Measurements from ENCODE around the gene TERT. TPM values are rescaled to one million over a fixed set of nuclear protein-coding genes. Genes with fewer than 3 reads are reported as not detected.

The TERT gene
- total RNA-seq, 1 donor from 2014 or later: 0.28 TPM

DNA sequence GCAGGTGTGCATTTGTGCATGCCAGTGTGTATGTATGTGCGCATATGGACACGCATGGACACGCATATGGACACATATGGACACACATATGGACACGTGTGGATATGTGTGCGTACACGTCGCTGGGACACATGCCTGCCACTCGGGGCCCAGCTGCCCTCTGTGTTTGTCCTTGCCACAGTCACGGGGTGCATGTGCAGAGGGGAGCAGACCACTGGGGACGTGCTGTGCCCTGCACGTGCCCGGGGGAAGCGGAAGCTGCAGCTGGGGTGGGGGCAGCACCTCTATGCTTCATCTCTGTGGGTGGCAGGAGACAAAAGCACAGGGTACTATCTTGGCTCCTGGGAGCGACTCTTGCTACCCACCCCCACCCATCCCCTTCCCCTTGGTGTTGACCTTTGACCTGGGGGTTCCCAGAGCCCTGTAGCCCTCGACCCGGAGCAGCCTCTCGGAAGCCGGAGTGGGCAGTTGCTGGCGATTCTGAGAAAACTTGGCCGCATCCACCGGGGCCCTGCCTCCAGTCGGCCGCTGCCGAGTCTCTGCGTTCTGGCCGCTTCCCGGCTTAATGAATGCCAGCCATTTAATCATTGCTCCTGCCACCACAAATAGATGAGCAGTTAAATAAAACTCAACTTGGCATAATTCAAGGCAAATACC, 72.1 kb downstream of the TERT start:
- Mint-ChIP-seq H3K4me1 (ENCODE audit: unreplicated experiment) (no peaks in the 10 kb centered on the region), H3K4me3 (ENCODE audit: unreplicated experiment) (no peak overlapping the region), H3K27ac (ENCODE audit: unreplicated experiment) (no peak overlapping the region), H3K9me3 (ENCODE audit: unreplicated experiment) (no peaks in the 10 kb centered on the region), H3K36me3 (ENCODE audit: low read depth, unreplicated experiment) (no peaks in the 10 kb centered on the region), H3K27me3 (ENCODE audit: unreplicated experiment) (peaks cover 5% of the 10 kb centered on the region)
- TF ChIP-seq, protein P1, sequence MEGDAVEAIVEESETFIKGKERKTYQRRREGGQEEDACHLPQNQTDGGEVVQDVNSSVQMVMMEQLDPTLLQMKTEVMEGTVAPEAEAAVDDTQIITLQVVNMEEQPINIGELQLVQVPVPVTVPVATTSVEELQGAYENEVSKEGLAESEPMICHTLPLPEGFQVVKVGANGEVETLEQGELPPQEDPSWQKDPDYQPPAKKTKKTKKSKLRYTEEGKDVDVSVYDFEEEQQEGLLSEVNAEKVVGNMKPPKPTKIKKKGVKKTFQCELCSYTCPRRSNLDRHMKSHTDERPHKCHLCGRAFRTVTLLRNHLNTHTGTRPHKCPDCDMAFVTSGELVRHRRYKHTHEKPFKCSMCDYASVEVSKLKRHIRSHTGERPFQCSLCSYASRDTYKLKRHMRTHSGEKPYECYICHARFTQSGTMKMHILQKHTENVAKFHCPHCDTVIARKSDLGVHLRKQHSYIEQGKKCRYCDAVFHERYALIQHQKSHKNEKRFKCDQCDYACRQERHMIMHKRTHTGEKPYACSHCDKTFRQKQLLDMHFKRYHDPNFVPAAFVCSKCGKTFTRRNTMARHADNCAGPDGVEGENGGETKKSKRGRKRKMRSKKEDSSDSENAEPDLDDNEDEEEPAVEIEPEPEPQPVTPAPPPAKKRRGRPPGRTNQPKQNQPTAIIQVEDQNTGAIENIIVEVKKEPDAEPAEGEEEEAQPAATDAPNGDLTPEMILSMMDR (IDR thresholded peaks at IDR 0.05; ENCODE audit: unreplicated experiment): no peak
- no peak for DNase-seq (ENCODE audit: low spot score)

DNA sequence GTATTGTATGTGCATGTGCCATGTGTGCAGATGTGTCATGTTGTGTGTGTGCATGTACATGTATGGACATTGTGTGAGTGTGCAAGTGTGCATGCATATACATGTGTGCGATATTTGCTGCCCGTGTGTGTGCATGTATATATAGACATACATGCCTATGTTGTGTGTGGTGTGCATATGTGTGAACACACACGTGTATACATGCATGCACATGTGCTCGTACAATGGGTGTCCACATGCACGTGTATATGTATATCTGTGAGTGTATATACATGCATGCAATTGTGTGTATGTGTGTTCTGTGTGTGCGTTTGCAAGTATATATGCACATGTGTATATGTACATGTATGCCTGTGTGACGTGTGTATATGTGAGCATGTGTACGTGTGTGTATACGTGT, 72.7 kb downstream of the TERT start:
- Mint-ChIP-seq H3K27ac (ENCODE audit: unreplicated experiment) (no peak overlapping the region), H3K4me1 (ENCODE audit: unreplicated experiment) (no peaks in the 10 kb centered on the region), H3K9me3 (ENCODE audit: unreplicated experiment) (no peaks in the 10 kb centered on the region), H3K27me3 (ENCODE audit: unreplicated experiment) (peaks cover 5% of the 10 kb centered on the region), H3K4me3 (ENCODE audit: unreplicated experiment) (no peak overlapping the region), H3K36me3 (ENCODE audit: low read depth, unreplicated experiment) (no peaks in the 10 kb centered on the region)
- TF ChIP-seq, protein P1 (IDR thresholded peaks at IDR 0.05; ENCODE audit: unreplicated experiment): no peak
- DNase-seq (ENCODE audit: low spot score): no peak

DNA sequence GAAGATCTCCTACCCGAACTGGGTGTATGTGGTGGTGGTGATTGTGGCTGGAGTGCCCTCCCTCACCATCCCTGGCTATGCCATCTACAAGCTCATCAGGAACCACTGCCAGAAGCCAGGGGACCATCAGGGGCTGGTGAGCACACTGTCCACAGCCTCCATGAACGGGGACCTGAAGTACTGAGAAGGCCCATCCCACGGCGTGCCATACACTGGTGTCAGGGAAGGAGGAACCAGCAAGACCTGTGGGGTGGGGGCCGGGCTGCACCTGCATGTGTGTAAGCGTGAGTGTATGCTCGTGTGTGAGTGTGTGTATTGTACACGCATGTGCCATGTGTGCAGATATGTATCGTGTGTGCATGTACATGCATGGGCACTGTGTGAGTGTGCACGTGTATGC, 73.1 kb downstream of the TERT start:
- DNase-seq (ENCODE audit: low spot score): no peak
- no peaks in the 10 kb centered on the region for H3K9me3 Mint-ChIP-seq (ENCODE audit: unreplicated experiment)
- peaks cover 5% of the 10 kb centered on the region for H3K27me3 Mint-ChIP-seq (ENCODE audit: unreplicated experiment)
- H3K27ac Mint-ChIP-seq (ENCODE audit: unreplicated experiment): no peak overlapping the region
- TF ChIP-seq, protein P1 (IDR thresholded peaks at IDR 0.05; ENCODE audit: unreplicated experiment): no peak
- H3K4me1 Mint-ChIP-seq (ENCODE audit: unreplicated experiment): no peaks in the 10 kb centered on the region
- no peak overlapping the region for H3K4me3 Mint-ChIP-seq (ENCODE audit: unreplicated experiment)
- no peaks in the 10 kb centered on the region for H3K36me3 Mint-ChIP-seq (ENCODE audit: low read depth, unreplicated experiment)

DNA sequence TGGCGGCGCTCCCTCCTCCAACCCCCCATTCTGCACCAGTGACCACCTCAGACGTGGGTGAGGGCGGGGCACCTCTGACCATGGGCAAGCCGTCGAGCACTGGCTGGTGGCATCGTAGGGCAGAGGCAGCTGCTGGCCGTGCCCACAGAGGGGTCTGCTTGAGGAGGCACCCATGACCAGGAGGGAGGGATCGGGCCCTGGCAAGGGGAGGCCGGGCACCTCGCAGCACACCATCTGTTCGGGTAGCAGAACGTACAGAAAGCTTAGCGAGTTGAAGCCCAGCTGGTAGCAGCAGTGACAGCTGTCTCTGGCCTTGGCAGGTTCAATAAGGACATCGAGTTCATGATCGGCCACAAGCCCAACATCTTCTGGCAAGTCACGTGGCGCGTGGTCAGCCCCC, 74.0 kb downstream of the TERT start:
- no peak overlapping the region for H3K4me3 Mint-ChIP-seq (ENCODE audit: unreplicated experiment)
- H3K4me1 Mint-ChIP-seq (ENCODE audit: unreplicated experiment): no peaks in the 10 kb centered on the region
- peaks cover 2% of the 10 kb centered on the region for H3K36me3 Mint-ChIP-seq (ENCODE audit: low read depth, unreplicated experiment)
- TF ChIP-seq, protein P1 (IDR thresholded peaks at IDR 0.05; ENCODE audit: unreplicated experiment): no peak
- no peak overlapping the region for H3K27ac Mint-ChIP-seq (ENCODE audit: unreplicated experiment)
- DNase-seq (ENCODE audit: low spot score): no peak
- peaks cover 3% of the 10 kb centered on the region for H3K27me3 Mint-ChIP-seq (ENCODE audit: unreplicated experiment)
- no peaks in the 10 kb centered on the region for H3K9me3 Mint-ChIP-seq (ENCODE audit: unreplicated experiment)

DNA sequence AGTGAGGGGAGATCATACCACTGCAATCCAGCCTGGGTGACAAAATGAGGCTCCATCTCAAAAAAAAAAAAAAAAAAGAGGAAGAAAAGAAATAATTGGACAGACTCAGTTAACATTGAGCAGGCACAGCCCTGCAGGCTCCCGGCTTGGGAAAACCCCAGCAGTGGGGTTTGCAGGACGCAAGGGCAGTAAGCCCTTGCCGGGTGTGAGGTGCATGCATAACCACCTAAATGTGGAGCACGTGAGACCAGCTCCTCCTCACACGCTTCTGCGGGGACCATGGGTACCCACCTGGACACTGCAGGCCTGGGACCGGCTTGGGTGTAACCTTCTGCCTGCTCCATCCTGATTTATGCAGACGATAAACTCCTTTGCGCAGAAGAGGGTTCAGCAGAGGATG, 74.5 kb downstream of the TERT start:
- Mint-ChIP-seq H3K9me3 (ENCODE audit: unreplicated experiment) (no peaks in the 10 kb centered on the region), H3K4me3 (ENCODE audit: unreplicated experiment) (no peak overlapping the region), H3K4me1 (ENCODE audit: unreplicated experiment) (no peaks in the 10 kb centered on the region), H3K36me3 (ENCODE audit: low read depth, unreplicated experiment) (peaks cover 6% of the 10 kb centered on the region), H3K27me3 (ENCODE audit: unreplicated experiment) (peaks cover 7% of the 10 kb centered on the region), H3K27ac (ENCODE audit: unreplicated experiment) (no peak overlapping the region)
- DNase-seq (ENCODE audit: low spot score): no peak
- TF ChIP-seq, protein P1 (IDR thresholded peaks at IDR 0.05; ENCODE audit: unreplicated experiment): no peak

Measured in endothelial cell (in vitro differentiated cells).